VCaP (cell line): Measurements from ENCODE around the gene RFC4.
"Not testable (repeated sequence)": the region's sequence is repeated elsewhere in the genome, so short reads cannot be mapped to it uniquely, and the experiment has no call there.

ENCODE experiments used
- H3K27ac ChIP-seq: fragments of 450-650 bp; 2 replicates; pipeline ENCODE4 v1.5.1; 2017
- CTCF ChIP-seq: fragments of 450-650 bp; conservative IDR thresholded peaks from 2 replicates; pipeline ENCODE4 v1.5.1; 2017; ENCODE audit warnings: mild to moderate bottlenecking, moderate library complexity

Gene RFC4

GRCh38 chr3:186828340-186828739 lies 22.1 kb upstream of the RFC4 start:
- no peak for TF ChIP-seq CTCF
- H3K27ac ChIP-seq: no peak overlapping the region

GRCh38 chr3:186826976-186827857 lies 20.9 kb upstream of the RFC4 start:
- peak overlapping the region; percentile 57; the same call in 1 of the 2 replicates for H3K27ac ChIP-seq
- no peak for TF ChIP-seq CTCF

- H3K27ac ChIP-seq: no peak overlapping the region
Observed at GRCh38 chr3:186826410-186826975, 20.2 kb upstream of the RFC4 start.

GRCh38 chr3:186825872-186826409 lies 19.7 kb upstream of the RFC4 start:
- TF ChIP-seq CTCF: no peak
- H3K27ac ChIP-seq: no peak overlapping the region

More at GRCh38 chr3:186826410-186826975, 20.2 kb upstream of the RFC4 start:
- TF ChIP-seq CTCF: no peak

- TF ChIP-seq CTCF: no peak
- no peak overlapping the region for H3K27ac ChIP-seq
Observed at GRCh38 chr3:186825294-186825821, 19.1 kb upstream of the RFC4 start.

- H3K27ac ChIP-seq: no peak overlapping the region
- no peak for TF ChIP-seq CTCF
Observed at GRCh38 chr3:186824430-186825139, 18.3 kb upstream of the RFC4 start.

- no peak for TF ChIP-seq CTCF
- H3K27ac ChIP-seq: no peak overlapping the region
Observed at GRCh38 chr3:186823386-186823785, 17.1 kb upstream of the RFC4 start.

GRCh38 chr3:186822388-186822759 lies 16.1 kb upstream of the RFC4 start:
- H3K27ac ChIP-seq: not testable (repeated sequence)
